Heart left ventricle (tissue), 16 donors: ENCODE measurements around the gene TWF2. TPM values are rescaled to one million over a fixed set of nuclear protein-coding genes. Genes with fewer than 3 reads are reported as not detected.

Experiments
- ATAC-seq, 4 donors: fragments of 200-7000 bp; cut with Tn5 transposase; one replicate each; pipeline ENCODE4 v1.9.1; 2020 to 2022; ENCODE audit warnings: moderate library complexity in 4 of 4, mild to moderate bottlenecking in 3 of 4, moderate number of reproducible peaks in 1 of 4
- DNase-seq, 5 donors: peaks; one replicate each; pipeline ENCODE4 v3.0.0-alpha.2; 2020
- H3K27ac ChIP-seq, 12 donors: fragments of 200-600 bp; sonication (generic) in 4 of 12; one replicate each; pipeline versions ENCODE4 v1.5.0 to v1.8.0; 2016 to 2022; ENCODE audit warnings: mild to moderate bottlenecking in 2 of 12
- H3K27me3 ChIP-seq, 9 donors: fragments of 200-600 bp; sonication (generic) in 2 of 9; one replicate each; pipeline versions ENCODE4 v1.5.1 to v1.8.0; 2016 to 2022; ENCODE audit warnings: mild to moderate bottlenecking in 3 of 9
- H3K36me3 ChIP-seq, 9 donors: fragments of 200-600 bp; sonication (generic) in 2 of 9; one replicate each; pipeline versions ENCODE4 v1.5.0 to v1.8.0; 2018 to 2022; ENCODE audit warnings: mild to moderate bottlenecking in 2 of 9
- H3K4me1 ChIP-seq, 12 donors: fragments of 200-600 bp; sonication (generic) in 4 of 12; one replicate each; pipeline versions ENCODE4 v1.5.0 to v1.8.0; 2016 to 2022; ENCODE audit warnings: mild to moderate bottlenecking in 3 of 12
- H3K4me3 ChIP-seq, 12 donors: fragments of 200-600 bp; sonication (generic) in 4 of 12; one replicate each; pipeline versions ENCODE4 v1.5.0 to v1.8.0; 2017 to 2022; ENCODE audit warnings: mild to moderate bottlenecking in 9 of 12, moderate library complexity in 4 of 12
- H3K9me3 ChIP-seq, 12 donors: fragments of 200-600 bp; sonication (generic) in 4 of 12; one replicate each; pipeline versions ENCODE4 v1.5.0 to v1.8.0; 2016 to 2022; ENCODE audit warnings: mild to moderate bottlenecking in 1 of 12
- CTCF ChIP-seq, 12 donors: fragments of 200-600 bp; sonication (generic) in 4 of 12; IDR thresholded peaks; one replicate each; pipeline versions ENCODE4 v1.5.0 to v1.8.0; 2018 to 2022; ENCODE audit warnings: antibody characterized with exemption in 12 of 12, mild to moderate bottlenecking in 5 of 12
- POLR2A ChIP-seq, 2 donors: fragments of 450-650 bp; IDR thresholded peaks; one replicate each; pipeline ENCODE4 v1.6.1; 2017; ENCODE audit warnings: antibody characterized with exemption in 2 of 2, mild to moderate bottlenecking in 2 of 2, moderate library complexity in 2 of 2
- WGBS, 4 donors: extraction: QIAGEN DNeasy Blood & Tissue Kit in 2 of 4; methylation state at CpG; one replicate each; pipeline versions ENCODE4 v1.1.5 to v1.1.7; 2013 to 2018; 5-methylcytosine and 5-hydroxymethylcytosine counted together
- intact Hi-C, 10 donors: fragments of 100-400 bp; cut with DNase I; formaldehyde crosslinking; loops; one replicate each; pipeline versions ENCODE4 v1.11.1 to v1.14.2; 2022
- polyA plus RNA-seq, 2 donors: library from polyadenylated mRNA; stranded (reverse); fragments of 200-250 nt; gene quantifications; one replicate each; pipeline ENCODE4 v1.2.3, GENCODE V29; 2013
- total RNA-seq, 9 donors: library from RNA; depleted of rRNA in 2 of 9; stranded (reverse); fragments of >200 nt in 2 of 9; fragmentation: NEBNext Ultra II Directional in 3 of 9; extraction: Animal tissue kit (Norgen Biotek cat#: 25700) in 3 of 9; gene quantifications; one replicate each; pipeline versions ENCODE4 v1.1.0 to v1.2.4, GENCODE V29; 2016 to 2023
- donor health status: ischemic (EF 13 %, LVEDD 7.1; RV severe dilation, severe dysfunction).
- donor health status: healthy with polysubstance abuse.
- donor health status: DM: no; HTN: yes; CAD: no.
- donor health status: DM: no; HTN: no; CAD: no.
- donor health status: ischemic (EF 25% LVEDD 6.9; RV normal size, moderate dysfunction).
- donor health status: ischemic (EF 25% LVEDD 5.7; RV mildly dilated, moderate dysfunction).
- donor health status: healthy.
- donor health status: DM: yes; HTN: yes; CAD: no.
- donor health status: ischemic (EF 35%, LVEDD 5.7; RV mildly dilated, moderate dysfunction).
- donor health status: nonischemic (EF 11% LVEDD 7.7; RV severe dilation, severe dysfunction).
- donor health status: DM: yes; HTN: yes; CAD: no.
- donor health status: PGD.
- donor health status: ischemic (EF 29% LVEDD 5.4; RV normal size, mild dysfunction).
- donor health status: nonischemic (EF 23%, LVEDD 6.1; RV moderate dilation, normal function).

TWF2 gene
- total and polyA plus RNA-seq, 11 donors, result 45.8 to 133 (median 109) TPM

- no peaks in the 10 kb centered on the region for H3K9me3 ChIP-seq
- peak in 1 of 5 donors; percentile 52 for DNase-seq
- peak overlapping the region in 11 of 12 donors; percentile 73 to 96 (median 91) for H3K27ac ChIP-seq
- peak in 1 of 4 donors; percentile 1 for ATAC-seq
- no peaks in the 10 kb centered on the region for H3K27me3 ChIP-seq
- 50 to 70% (median 55%) methylated on average over 3 of the region's 3 CpGs for WGBS, 4 donors
- peak overlapping the region in 1 of 12 donors; percentile 97 for H3K4me3 ChIP-seq
- no peak for TF ChIP-seq CTCF (IDR thresholded peaks at IDR 0.05)
- no peak for TF ChIP-seq POLR2A (IDR thresholded peaks at IDR 0.05)
- intact Hi-C loops, result loop anchor here in 6 of 10 donors (1.0 to 5.0 kb wide), 5 partner anchors 35 to 45 kb away; partner anchors contain the start of gene POC1A (in 4 of the 6)
- H3K4me1 ChIP-seq, result peaks cover 8 to 64% (median 52%) of the 10 kb centered on the region in 12 donors
- H3K36me3 ChIP-seq, result peaks cover 0 to 29% (median 26%) of the 10 kb centered on the region in 9 donors
Observed at GRCh38 chr3:52196977-52197376, 42.0 kb downstream of the TWF2 start.

DNA sequence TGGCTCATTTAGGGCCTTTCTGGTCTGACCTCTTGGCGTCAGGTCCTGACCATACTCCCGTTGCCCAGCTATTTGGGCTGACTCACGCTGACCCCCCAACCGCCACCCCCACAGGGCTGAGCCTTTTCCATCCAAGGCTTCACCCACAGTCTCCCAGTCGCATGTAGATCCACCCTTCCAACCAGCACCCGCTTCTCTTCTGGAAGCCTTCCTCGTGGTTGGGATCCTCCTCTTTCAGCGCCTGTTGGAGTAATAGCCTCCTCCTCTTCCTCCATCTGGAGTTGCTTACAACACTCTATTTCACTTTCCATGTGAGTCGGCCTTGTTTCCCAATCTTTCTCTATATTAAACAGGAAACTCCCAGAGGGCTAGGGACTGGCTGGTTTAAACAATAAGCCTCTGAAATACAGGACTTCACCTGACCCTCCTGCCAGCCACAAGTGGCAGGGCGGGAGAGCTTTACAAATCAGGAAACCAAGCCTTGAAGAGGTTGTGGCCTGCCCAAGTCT is 43.1 kb downstream of the TWF2 start:
- intact Hi-C loops, result loop anchor here in 5 of 10 donors (2.0 to 5.0 kb wide), 4 partner anchors 34 to 44 kb away; partner anchors contain the start of gene POC1A (in 3 of the 5)
- Histone ChIP-seq H3K36me3 (peaks cover 0 to 18% (median 15%) of the 10 kb centered on the region in 9 donors), H3K27ac (peak overlapping the region; percentile 55 to 96 (median 86)), H3K27me3 (no peaks in the 10 kb centered on the region), H3K4me1 (peaks cover 5 to 57% (median 42%) of the 10 kb centered on the region in 12 donors), H3K4me3 (no peak overlapping the region), H3K9me3 (no peaks in the 10 kb centered on the region)
- no peak for TF ChIP-seq POLR2A (IDR thresholded peaks at IDR 0.05)
- 55 to 70% (median 65%) methylated on average over 10 of the region's 10 CpGs for WGBS, 4 donors
- peak in 1 of 5 donors; percentile 51 for DNase-seq
- ATAC-seq, result peak in 3 of 4 donors; percentile 9 to 29 (median 9)

DNA sequence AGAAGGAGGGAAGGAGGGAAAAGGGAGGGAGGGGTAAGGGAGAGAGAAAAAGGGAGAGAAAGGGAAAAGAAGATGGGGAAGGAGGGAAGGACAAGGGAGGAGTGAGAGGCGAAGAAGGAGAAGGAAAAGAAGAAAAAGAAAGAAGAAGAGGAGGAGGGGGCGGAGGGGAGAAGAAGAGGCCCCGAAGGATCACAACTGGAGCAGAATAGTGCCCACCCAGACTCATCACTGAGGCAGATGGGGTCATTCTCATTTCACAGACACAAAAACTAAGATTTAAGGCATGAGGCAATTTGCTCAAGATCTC is 43.7 kb downstream of the TWF2 start:
- intact Hi-C loops, result loop anchor here in 4 of 10 donors (5.0 kb wide), 3 partner anchors 33 to 43 kb away; partner anchors contain the start of gene POC1A (in 2 of the 4)

GRCh38 chr3:52194485-52195290 is 44.3 kb downstream of the TWF2 start:
- no peaks in the 10 kb centered on the region for H3K27me3 ChIP-seq
- TF ChIP-seq POLR2A (IDR thresholded peaks at IDR 0.05) (no peak), CTCF (IDR thresholded peaks at IDR 0.05) (no peak)
- H3K27ac ChIP-seq, result peak overlapping the region in 2 of 12 donors; percentile 91 to 96
- DNase-seq, result peak in 3 of 5 donors; percentile 45 to 80 (median 59)
- 78 to 84% (median 80%) methylated on average over 13 to 14 of the region's 14 CpGs for WGBS, 4 donors
- no peak for ATAC-seq
- H3K9me3 ChIP-seq, result no peaks in the 10 kb centered on the region
- H3K4me3 ChIP-seq, result no peak overlapping the region
- H3K36me3 ChIP-seq, result peaks cover 0 to 8% (median 5%) of the 10 kb centered on the region in 9 donors
- intact Hi-C loops, result loop anchor here in 5 of 10 donors (5.0 kb wide), 3 partner anchors 32 to 42 kb away; partner anchors contain the start of gene POC1A (in 2 of the 5)
- peaks cover 0 to 57% (median 41%) of the 10 kb centered on the region in 12 donors for H3K4me1 ChIP-seq

More for the DNA sequence above, 43.7 kb downstream of the TWF2 start:
- H3K9me3 ChIP-seq, result no peaks in the 10 kb centered on the region
- TF ChIP-seq CTCF (IDR thresholded peaks at IDR 0.05) (no peak), POLR2A (IDR thresholded peaks at IDR 0.05) (no peak)
- H3K4me1 ChIP-seq, result peaks cover 5 to 57% (median 41%) of the 10 kb centered on the region in 12 donors
- WGBS, 4 donors, result 86 to 94% (median 91%) methylated on average over 3 of the region's 3 CpGs
- ATAC-seq (no peak), DNase-seq (no peak)
- H3K27ac ChIP-seq, result peak overlapping the region in 9 of 12 donors; percentile 73 to 96 (median 91)
- H3K36me3 ChIP-seq, result peaks cover 0 to 14% (median 11%) of the 10 kb centered on the region in 9 donors
- no peak overlapping the region for H3K4me3 ChIP-seq
- no peaks in the 10 kb centered on the region for H3K27me3 ChIP-seq
